ENCODE measurements around the gene PTAFR.

- TF ChIP-seq EZH2 (IDR thresholded peaks at IDR 0.05; ENCODE audit: borderline replicate concordance, insufficient read depth, low read depth, low read length, poor library complexity, severe bottlenecking) = no peak
- TF ChIP-seq CTCF (IDR thresholded peaks at IDR 0.05) = no peak
These were observed 47.3 kb downstream of the PTAFR start for GRCh38 chr1:28129150-28129549.

All from B cell (primary cell).